Psoas muscle (tissue), 8 donors: Measurements from ENCODE around the gene SPEM3. TPM values are rescaled to one million over a fixed set of nuclear protein-coding genes. Genes with fewer than 3 reads are reported as not detected.

ENCODE experiments used
- ATAC-seq, 4 donors: fragments of 200-7000 bp; cut with Tn5 transposase; one replicate each; pipeline ENCODE4 v1.9.1; 2020; ENCODE audit warnings: moderate library complexity in 3 of 4, mild to moderate bottlenecking in 2 of 4
- DNase-seq, 2 donors: peaks; one replicate each; pipeline ENCODE4 v3.0.0-alpha.2; 2020
- H3K27ac ChIP-seq: fragments of 200-600 bp; one replicate; pipeline ENCODE4 v1.8.0; 2022
- H3K27me3 ChIP-seq, 3 donors: fragments of 200-600 bp in 1 of 3; one replicate each; pipeline versions ENCODE4 v1.6.1 to v1.8.0; 2013 to 2022; ENCODE audit warnings: low read length in 2 of 3, mild to moderate bottlenecking in 2 of 3, moderate library complexity in 1 of 3; ENCODE audit not compliant: insufficient read depth in 3 of 3
- H3K36me3 ChIP-seq, 2 donors: fragments of 200-600 bp in 1 of 2; one replicate each; pipeline versions ENCODE4 v1.6.1 to v1.8.0; 2013 to 2022; ENCODE audit warnings: low read depth in 1 of 2, mild to moderate bottlenecking in 1 of 2, moderate library complexity in 1 of 2; ENCODE audit not compliant: insufficient read depth in 1 of 2
- H3K4me1 ChIP-seq: fragments of 200-600 bp; one replicate; pipeline ENCODE4 v1.8.0; 2022
- H3K4me3 ChIP-seq: fragments of 200-600 bp; one replicate; pipeline ENCODE4 v1.8.0; 2022; ENCODE audit warnings: mild to moderate bottlenecking
- H3K9me3 ChIP-seq: fragments of 200-600 bp; one replicate; pipeline ENCODE4 v1.8.0; 2022
- WGBS, 3 donors: extraction: QIAGEN DNeasy Blood & Tissue Kit; methylation state at CpG; one replicate each; pipeline versions ENCODE4 v1.1.6 to v1.1.7; 2013; 5-methylcytosine and 5-hydroxymethylcytosine counted together
- intact Hi-C, 2 donors: fragments of 100-400 bp; cut with DNase I; formaldehyde crosslinking; loops; one replicate each; pipeline versions ENCODE4 v1.11.0 to v1.14.2; 2022
- long read RNA-seq, 2 donors: library from polyadenylated mRNA; unstranded; transcript quantifications; one replicate each; pipeline ENCODE4 v2.0.0, GENCODE V29; 2021
- polyA plus RNA-seq, 3 donors: library from polyadenylated mRNA; stranded (reverse); fragments of 200-250 nt; gene quantifications; one replicate each; pipeline ENCODE4 v1.2.3, GENCODE V29; 2013
- total RNA-seq, 4 donors: library from RNA; stranded (reverse); fragmentation: NEBNext Ultra II Directional in 2 of 4; extraction: Animal tissue kit (Norgen Biotek cat#: 25700) in 2 of 4; gene quantifications; one replicate each; pipeline versions ENCODE4 v1.2.1 to v1.2.4, GENCODE V29; 2021 to 2023
- TF ChIP-seq, protein P1 (sequence below): fragments of 200-600 bp; IDR thresholded peaks from one replicate; pipeline ENCODE4 v1.8.0; 2022; ENCODE audit warnings: antibody characterized with exemption
- donor health status: healthy with polysubstance abuse.
- donor health status: DM: no; HTN: no; CAD: no; lungs with moderate emphysema.
- donor health status: Bipolar disorder and iron deficiency.
- donor health status: healthy.
- donor health status: DM: yes; HTN: yes; CAD: no.
- donor health status: DM: no; HTN: no; CAD: no.
- donor health status: DM: no; HTN: no; CAD: no.
- donor health status: DM: yes; HTN: yes; CAD: no.

Gene SPEM3
- total RNA-seq (not detected), polyA plus RNA-seq (under 1 TPM in 1 of 3 donors, not detected in 2; 0.01 TPM)
- long read RNA-seq, donor 1: 0 reads
- long read RNA-seq, donor 2: 0 reads

DNA sequence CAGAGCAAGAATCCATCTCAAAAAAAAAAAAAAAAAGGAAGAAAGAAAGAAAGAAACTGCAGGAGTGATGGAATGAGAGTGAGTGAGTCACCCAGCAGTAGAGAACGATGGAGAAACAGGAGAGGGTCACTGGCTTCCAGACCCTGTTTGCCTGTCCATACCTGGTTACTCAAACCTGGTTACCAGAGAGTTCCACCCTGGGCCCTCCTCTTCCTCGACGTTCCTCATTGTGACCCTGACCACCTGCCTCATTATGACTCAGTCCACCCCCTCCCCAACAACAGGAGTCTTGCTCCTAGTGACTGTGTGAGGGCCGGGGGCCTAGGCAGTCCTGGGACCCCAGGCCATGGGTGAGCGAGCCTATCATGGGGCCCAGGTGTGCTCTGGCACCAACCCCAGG, at the start of gene SPEM3:
SPEM3 (plus strand) TSS at position 301 of the 400 bp plus-strand sequence; CDS start at position 347, 46 bp downstream.
- ATAC-seq: no peak
- TF ChIP-seq, protein P1, sequence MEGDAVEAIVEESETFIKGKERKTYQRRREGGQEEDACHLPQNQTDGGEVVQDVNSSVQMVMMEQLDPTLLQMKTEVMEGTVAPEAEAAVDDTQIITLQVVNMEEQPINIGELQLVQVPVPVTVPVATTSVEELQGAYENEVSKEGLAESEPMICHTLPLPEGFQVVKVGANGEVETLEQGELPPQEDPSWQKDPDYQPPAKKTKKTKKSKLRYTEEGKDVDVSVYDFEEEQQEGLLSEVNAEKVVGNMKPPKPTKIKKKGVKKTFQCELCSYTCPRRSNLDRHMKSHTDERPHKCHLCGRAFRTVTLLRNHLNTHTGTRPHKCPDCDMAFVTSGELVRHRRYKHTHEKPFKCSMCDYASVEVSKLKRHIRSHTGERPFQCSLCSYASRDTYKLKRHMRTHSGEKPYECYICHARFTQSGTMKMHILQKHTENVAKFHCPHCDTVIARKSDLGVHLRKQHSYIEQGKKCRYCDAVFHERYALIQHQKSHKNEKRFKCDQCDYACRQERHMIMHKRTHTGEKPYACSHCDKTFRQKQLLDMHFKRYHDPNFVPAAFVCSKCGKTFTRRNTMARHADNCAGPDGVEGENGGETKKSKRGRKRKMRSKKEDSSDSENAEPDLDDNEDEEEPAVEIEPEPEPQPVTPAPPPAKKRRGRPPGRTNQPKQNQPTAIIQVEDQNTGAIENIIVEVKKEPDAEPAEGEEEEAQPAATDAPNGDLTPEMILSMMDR: no peak
- Histone ChIP-seq H3K27ac (no peak within 1 kb of the TSS), H3K9me3 (no peaks in the 10 kb centered on the region), H3K4me1 (no peaks in the 10 kb centered on the region), H3K36me3 (no peaks in the 10 kb centered on the region), H3K27me3 (no peaks in the 10 kb centered on the region), H3K4me3 (no peak within 1 kb of the TSS)
- intact Hi-C loops: no loop called here
- WGBS, 3 donors: 60 to 81% (median 65%) methylated on average over 5 of the region's 5 CpGs
- DNase-seq: no peak

DNA sequence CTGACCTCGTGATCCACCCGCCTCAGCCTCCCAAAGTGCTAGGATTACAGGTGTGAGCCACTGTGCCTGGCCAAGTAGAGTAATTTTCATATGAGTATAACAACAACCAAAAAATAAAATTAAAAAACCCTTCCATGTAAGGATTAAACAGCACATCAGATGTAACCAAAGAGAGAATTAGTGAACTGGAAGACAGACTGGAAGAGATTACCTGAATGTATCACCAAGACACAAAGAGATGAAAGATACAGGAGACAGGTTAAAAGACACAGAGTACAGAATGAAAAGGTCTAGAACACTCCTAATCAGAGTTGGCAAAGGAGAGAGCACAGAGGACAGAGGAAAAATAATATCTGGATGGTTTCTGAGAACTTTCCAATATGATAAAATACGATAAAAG, 49.5 kb upstream of the SPEM3 start:
- DNase-seq (no peak), ATAC-seq (no peak)
- TF ChIP-seq, protein P1: no peak
- Histone ChIP-seq H3K27me3 (peaks cover 0 to 2% (median 0%) of the 10 kb centered on the region in 3 donors), H3K36me3 (no peaks in the 10 kb centered on the region), H3K27ac (no peak overlapping the region), H3K4me3 (no peak overlapping the region), H3K4me1 (peaks cover 24% of the 10 kb centered on the region), H3K9me3 (no peaks in the 10 kb centered on the region)
- intact Hi-C loops: no loop called here
- 95 to 97% (median 97%) methylated on average over 3 of the region's 3 CpGs for WGBS, 3 donors

DNA sequence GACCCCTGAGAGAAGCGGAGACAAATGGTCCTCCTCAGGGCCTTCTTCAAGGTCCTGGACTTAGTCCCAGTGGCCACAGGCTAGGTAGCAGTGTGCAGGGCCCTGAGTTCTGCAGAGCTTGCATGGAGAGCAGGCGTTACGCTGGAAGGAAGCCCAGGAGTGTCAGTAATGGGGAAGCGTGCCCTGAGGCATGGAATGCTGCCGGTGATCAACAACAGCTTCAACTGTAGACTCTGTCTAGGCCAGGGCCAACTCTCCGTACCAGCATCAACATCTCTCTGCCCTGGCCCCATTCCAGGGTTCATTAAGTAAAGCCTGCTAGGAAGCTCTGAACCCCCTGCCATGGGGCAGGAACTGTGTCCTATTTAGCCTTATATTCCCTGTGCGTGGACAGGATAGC, 48.3 kb upstream of the SPEM3 start:
- Histone ChIP-seq H3K4me3 (peak overlapping the region; percentile 71), H3K36me3 (peaks cover 0 to 7% of the 10 kb centered on the region in 2 donors), H3K27me3 (peaks cover 0 to 2% (median 0%) of the 10 kb centered on the region in 3 donors), H3K27ac (peak overlapping the region; percentile 82), H3K9me3 (no peaks in the 10 kb centered on the region), H3K4me1 (peaks cover 24% of the 10 kb centered on the region)
- peak; percentile 55 to 94 (median 91) for ATAC-seq
- intact Hi-C loops: no loop called here
- TF ChIP-seq, protein P1: no peak
- DNase-seq: peak; percentile 38 to 83
- 12 to 15% (median 13%) methylated on average over 7 of the region's 7 CpGs for WGBS, 3 donors

DNA sequence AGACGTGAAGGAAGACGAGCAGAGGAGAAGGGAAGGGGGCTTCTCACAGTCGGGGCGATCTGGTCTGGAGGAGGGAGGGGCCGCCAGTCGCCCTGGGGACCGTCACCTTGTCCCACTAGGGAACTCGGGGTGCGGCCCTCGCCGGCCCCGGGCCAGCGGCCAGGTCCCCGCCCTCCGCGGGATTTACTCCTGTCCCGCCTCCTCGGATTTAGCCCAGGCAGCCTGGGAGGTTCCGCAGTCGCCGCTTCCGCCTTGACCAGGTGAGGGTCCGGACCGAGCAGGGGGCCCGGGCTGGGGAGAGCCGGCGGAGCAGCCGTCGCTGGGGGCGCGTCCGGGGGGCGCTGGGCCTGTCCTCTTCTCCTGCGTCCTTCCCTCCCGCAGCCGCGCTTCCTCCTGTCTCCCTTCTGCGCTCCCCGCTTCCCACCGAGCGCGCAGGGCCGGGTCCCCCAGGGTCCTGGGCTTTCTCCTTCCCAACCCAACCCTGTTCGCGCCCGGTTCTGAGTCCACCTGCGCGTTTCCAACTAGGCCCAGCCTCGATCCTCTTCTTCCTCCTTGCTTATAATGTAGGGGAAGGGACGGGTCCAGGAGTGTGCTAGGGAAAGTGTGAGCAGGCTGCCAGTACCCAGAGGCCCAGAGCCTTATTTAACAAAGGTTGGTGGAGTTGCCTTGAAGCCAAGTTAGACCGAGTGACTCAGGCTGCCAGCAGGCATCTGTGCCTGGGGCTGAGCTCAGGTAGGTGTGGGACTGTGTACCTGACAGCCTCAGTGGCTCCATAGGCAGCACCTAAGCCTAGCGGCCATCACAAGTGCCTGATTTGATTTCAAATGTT, 47.6 kb upstream of the SPEM3 start, which contains the start of gene TNK1:
TNK1 (plus strand) TSS at position 235 of the 829 bp plus-strand sequence. CDS start 1,838 bp downstream, outside the sequence.
- ATAC-seq (peak; percentile 40 to 80 (median 73)), DNase-seq (peak; percentile 32 to 67)
- intact Hi-C loops: no loop called here
- Histone ChIP-seq H3K4me3 (peak within 1 kb of the TSS; percentile 71), H3K27ac (peak within 1 kb of the TSS; percentile 82), H3K4me1 (peaks cover 24% of the 10 kb centered on the region), H3K36me3 (peaks cover 0 to 7% of the 10 kb centered on the region in 2 donors), H3K27me3 (peaks cover 0 to 2% (median 0%) of the 10 kb centered on the region in 3 donors), H3K9me3 (no peaks in the 10 kb centered on the region)
- WGBS, 3 donors: 6 to 10% (median 9%) methylated on average over 30 to 52 of the region's 52 CpGs
- TF ChIP-seq, protein P1: no peak
